ENCODE results near the gene FBXW4.

GRCh38 chr10:101644002-101644401 lies 51.0 kb downstream of the FBXW4 start:
- TF ChIP-seq, protein P1, sequence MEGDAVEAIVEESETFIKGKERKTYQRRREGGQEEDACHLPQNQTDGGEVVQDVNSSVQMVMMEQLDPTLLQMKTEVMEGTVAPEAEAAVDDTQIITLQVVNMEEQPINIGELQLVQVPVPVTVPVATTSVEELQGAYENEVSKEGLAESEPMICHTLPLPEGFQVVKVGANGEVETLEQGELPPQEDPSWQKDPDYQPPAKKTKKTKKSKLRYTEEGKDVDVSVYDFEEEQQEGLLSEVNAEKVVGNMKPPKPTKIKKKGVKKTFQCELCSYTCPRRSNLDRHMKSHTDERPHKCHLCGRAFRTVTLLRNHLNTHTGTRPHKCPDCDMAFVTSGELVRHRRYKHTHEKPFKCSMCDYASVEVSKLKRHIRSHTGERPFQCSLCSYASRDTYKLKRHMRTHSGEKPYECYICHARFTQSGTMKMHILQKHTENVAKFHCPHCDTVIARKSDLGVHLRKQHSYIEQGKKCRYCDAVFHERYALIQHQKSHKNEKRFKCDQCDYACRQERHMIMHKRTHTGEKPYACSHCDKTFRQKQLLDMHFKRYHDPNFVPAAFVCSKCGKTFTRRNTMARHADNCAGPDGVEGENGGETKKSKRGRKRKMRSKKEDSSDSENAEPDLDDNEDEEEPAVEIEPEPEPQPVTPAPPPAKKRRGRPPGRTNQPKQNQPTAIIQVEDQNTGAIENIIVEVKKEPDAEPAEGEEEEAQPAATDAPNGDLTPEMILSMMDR (IDR thresholded peaks at IDR 0.05) = no peak
- no peak for TF ChIP-seq POLR2A (IDR thresholded peaks at IDR 0.05)
- TF ChIP-seq EP300 (IDR thresholded peaks at IDR 0.05) = no peak

All from upper lobe of left lung (tissue), 4 donors.